ENCODE results near the gene DLG2.
"Not testable (repeated sequence)": the region's sequence is repeated elsewhere in the genome, so short reads cannot be mapped to it uniquely, and the experiment has no call there.

The DLG2 gene

GRCh38 chr11:83441601-83442000, 2185.5 kb downstream of the DLG2 start:
- no peak overlapping the region for H3K4me3 ChIP-seq (ENCODE audit: low read length)
- TF ChIP-seq CTCF (IDR thresholded peaks at IDR 0.05; ENCODE audit: insufficient read depth, low read depth, low read length, missing control alignments): no peak
- DNase-seq (ENCODE audit: low read depth): no peak

- TF ChIP-seq CTCF (IDR thresholded peaks at IDR 0.05; ENCODE audit: insufficient read depth, low read depth, low read length, missing control alignments): no peak
- DNase-seq (ENCODE audit: low read depth): no peak
- no peak overlapping the region for H3K4me3 ChIP-seq (ENCODE audit: low read length)
Observed at GRCh38 chr11:83441171-83441570, 2186.0 kb downstream of the DLG2 start.

GRCh38 chr11:83438438-83438837, 2188.7 kb downstream of the DLG2 start:
- no peak overlapping the region for H3K4me3 ChIP-seq (ENCODE audit: low read length)
- no peak for TF ChIP-seq CTCF (IDR thresholded peaks at IDR 0.05; ENCODE audit: insufficient read depth, low read depth, low read length, missing control alignments)
- no peak for DNase-seq (ENCODE audit: low read depth)

- DNase-seq (ENCODE audit: low read depth): no peak
- H3K4me3 ChIP-seq (ENCODE audit: low read length): no peak overlapping the region
- no peak for TF ChIP-seq CTCF (IDR thresholded peaks at IDR 0.05; ENCODE audit: insufficient read depth, low read depth, low read length, missing control alignments)
Observed at GRCh38 chr11:83437939-83438338, 2189.2 kb downstream of the DLG2 start.

GRCh38 chr11:83436855-83437254, 2190.3 kb downstream of the DLG2 start:
- no peak for TF ChIP-seq CTCF (IDR thresholded peaks at IDR 0.05; ENCODE audit: insufficient read depth, low read depth, low read length, missing control alignments)
- DNase-seq (ENCODE audit: low read depth): no peak

GRCh38 chr11:83434812-83435211, 2192.3 kb downstream of the DLG2 start:
- not testable (repeated sequence) for H3K4me3 ChIP-seq (ENCODE audit: low read length); DNase-seq (ENCODE audit: low read depth)

More at GRCh38 chr11:83436855-83437254, 2190.3 kb downstream of the DLG2 start:
- H3K4me3 ChIP-seq (ENCODE audit: low read length): no peak overlapping the region

GRCh38 chr11:83427943-83428342, 2199.2 kb downstream of the DLG2 start:
- TF ChIP-seq CTCF (IDR thresholded peaks at IDR 0.05; ENCODE audit: insufficient read depth, low read depth, low read length, missing control alignments): no peak
- DNase-seq (ENCODE audit: low read depth): no peak
- H3K4me3 ChIP-seq (ENCODE audit: low read length): no peak overlapping the region

GRCh38 chr11:83427501-83427900, 2199.6 kb downstream of the DLG2 start:
- no peak for DNase-seq (ENCODE audit: low read depth)
- TF ChIP-seq CTCF (IDR thresholded peaks at IDR 0.05; ENCODE audit: insufficient read depth, low read depth, low read length, missing control alignments): no peak
- no peak overlapping the region for H3K4me3 ChIP-seq (ENCODE audit: low read length)

All from epithelial cell of esophagus (primary cell).